Left lung (tissue), 14 donors: Measurements from ENCODE around the gene SLC22A23. TPM values are rescaled to one million over a fixed set of nuclear protein-coding genes. Genes with fewer than 3 reads are reported as not detected.

Experiments
- ATAC-seq: fragments of 200-7000 bp; cut with Tn5 transposase; one replicate; pipeline ENCODE4 v1.9.1; 2020; ENCODE audit warnings: moderate library complexity
- DNase-seq, 4 donors: peaks; one replicate each; pipeline ENCODE4 v3.0.0-alpha.2; 2013 to 2020
- H3K27ac ChIP-seq, 2 donors: fragments of 200-600 bp; sonication (generic) in 1 of 2; one replicate each; pipeline versions ENCODE4 v1.5.0 to v1.8.0; 2020 to 2021
- H3K27me3 ChIP-seq, 2 donors: fragments of 200-600 bp; sonication (generic) in 1 of 2; one replicate each; pipeline versions ENCODE4 v1.5.0 to v1.8.0; 2020 to 2021
- H3K36me3 ChIP-seq, 2 donors: fragments of 200-600 bp; sonication (generic) in 1 of 2; one replicate each; pipeline versions ENCODE4 v1.5.0 to v1.8.0; 2020 to 2021
- H3K4me1 ChIP-seq, 2 donors: fragments of 200-600 bp; one replicate each; pipeline ENCODE4 v1.8.0; 2021
- H3K4me3 ChIP-seq, 2 donors: fragments of 200-600 bp; sonication (generic) in 1 of 2; one replicate each; pipeline versions ENCODE4 v1.5.0 to v1.8.0; 2020 to 2021; ENCODE audit warnings: mild to moderate bottlenecking in 1 of 2
- H3K9me3 ChIP-seq, 2 donors: fragments of 200-600 bp; sonication (generic) in 1 of 2; one replicate each; pipeline versions ENCODE4 v1.5.0 to v1.8.0; 2020 to 2021
- CTCF ChIP-seq, 2 donors: fragments of 200-600 bp; sonication (generic) in 1 of 2; IDR thresholded peaks; one replicate each; pipeline versions ENCODE4 v1.5.0 to v1.8.0; 2021; ENCODE audit warnings: antibody characterized with exemption in 2 of 2
- intact Hi-C, 2 donors: fragments of 100-400 bp; cut with DNase I; formaldehyde crosslinking; loops; one replicate each; pipeline versions ENCODE4 v1.11.2 to v1.14.2; 2022
- long read RNA-seq, 12 donors: library from polyadenylated mRNA in 2 of 12; unstranded in 2 of 12; transcript quantifications; one replicate each; pipeline ENCODE4 v2.0.0 and lab custom pipeline, GENCODE V29; 2019 to 2026
- polyA plus RNA-seq, 6 donors: library from polyadenylated mRNA; unstranded; fragments of 120-200 nt; gene quantifications; one replicate each; pipeline ENCODE4 v1.2.1, GENCODE V29; 2013; ENCODE audit not compliant: insufficient read length in 6 of 6
- total RNA-seq, 2 donors: library from RNA; stranded (reverse); fragmentation: NEBNext Ultra II Directional; extraction: Animal tissue kit (Norgen Biotek cat#: 25700); gene quantifications; one replicate each; pipeline ENCODE4 v1.2.1, GENCODE V29; 2021
- donor health status: DM: no; HTN: yes; CAD: no.
- donor health status: DM: no; HTN: no; CAD: no.

The SLC22A23 gene
- total RNA-seq (10 to 100 TPM; 24.4 to 25.7 TPM), polyA plus RNA-seq (10 to 100 TPM; 19.7 to 31.2 (median 21.8) TPM)
- long read RNA-seq, donor 1, full-length matches to known transcripts: 2 of 2 reads
- long read RNA-seq, donor 1, partial matches to known transcripts: 0 of 2 reads
- long read RNA-seq, donor 1, other reads (novel, unspliced or antisense): 0 of 2 reads
- long read RNA-seq, donor 2, full-length matches to known transcripts: 2 of 2 reads
- long read RNA-seq, donor 2, partial matches to known transcripts: 0 of 2 reads
- long read RNA-seq, donor 2, other reads (novel, unspliced or antisense): 0 of 2 reads
- long read RNA-seq, donor 3: 0 reads
- long read RNA-seq, donor 4, partial matches to known transcripts: 0 of 2 reads
- long read RNA-seq, donor 4, other reads (novel, unspliced or antisense): 2 of 2 reads
- long read RNA-seq, donor 5, full-length matches to known transcripts: 1 of 1 reads
- long read RNA-seq, donor 5, partial matches to known transcripts: 0 of 1 reads
- long read RNA-seq, donor 5, other reads (novel, unspliced or antisense): 0 of 1 reads
- long read RNA-seq, donor 6: 0 reads
- long read RNA-seq, donor 7, full-length matches to known transcripts: 3 of 3 reads
- long read RNA-seq, donor 7, partial matches to known transcripts: 0 of 3 reads
- long read RNA-seq, donor 7, other reads (novel, unspliced or antisense): 0 of 3 reads
- long read RNA-seq, donor 8, full-length matches to known transcripts: 1 of 1 reads
- long read RNA-seq, donor 8, partial matches to known transcripts: 0 of 1 reads
- long read RNA-seq, donor 8, other reads (novel, unspliced or antisense): 0 of 1 reads
- long read RNA-seq, donor 9: 0 reads
- long read RNA-seq, donor 10, partial matches to known transcripts: 0 of 3 reads
- long read RNA-seq, donor 10, other reads (novel, unspliced or antisense): 3 of 3 reads
- long read RNA-seq, donor 11, full-length matches to known transcripts: 6 of 12 reads
- long read RNA-seq, donor 11, partial matches to known transcripts: 6 of 12 reads
- long read RNA-seq, donor 11, other reads (novel, unspliced or antisense): 0 of 12 reads
- long read RNA-seq, donor 12, full-length matches to known transcripts: 2 of 2 reads
- long read RNA-seq, donor 12, partial matches to known transcripts: 0 of 2 reads
- long read RNA-seq, donor 12, other reads (novel, unspliced or antisense): 0 of 2 reads

GRCh38 chr6:3456898-3457709, at the start of gene SLC22A23:
Gene SLC22A23 (minus strand): TSS chr6:3457050. CDS start chr6:3456559, 491 bp downstream.
- intact Hi-C loops: loop anchor here in 1 of 2 donors (10.0 kb wide), 1 partner anchor 172 kb away; no protein-coding TSS in a partner anchor
- peak; percentile 55 to 72 for TF ChIP-seq CTCF (IDR thresholded peaks at IDR 0.05)
- Histone ChIP-seq H3K27me3 (peaks cover 0 to 73% of the 10 kb centered on the region in 2 donors), H3K9me3 (no peaks in the 10 kb centered on the region), H3K27ac (peak within 1 kb of the TSS in 1 of 2 donors; percentile 26), H3K4me1 (peaks cover 4 to 11% of the 10 kb centered on the region in 2 donors), H3K36me3 (no peaks in the 10 kb centered on the region), H3K4me3 (peak within 1 kb of the TSS; percentile 55 to 57)
- DNase-seq: peak; percentile 44 to 89 (median 79)
- peak; percentile 85 for ATAC-seq

GRCh38 chr6:3506200-3506599, 49.4 kb upstream of the SLC22A23 start:
- H3K9me3 ChIP-seq: no peaks in the 10 kb centered on the region
- no peak for TF ChIP-seq CTCF (IDR thresholded peaks at IDR 0.05)
- ATAC-seq (no peak), DNase-seq (no peak)
- no peak overlapping the region for H3K27ac ChIP-seq
- no peaks in the 10 kb centered on the region for H3K36me3 ChIP-seq
- intact Hi-C loops: no loop called here
- no peaks in the 10 kb centered on the region for H3K4me1 ChIP-seq
- no peak overlapping the region for H3K4me3 ChIP-seq
- H3K27me3 ChIP-seq: no peaks in the 10 kb centered on the region

GRCh38 chr6:3504938-3505805, 48.3 kb upstream of the SLC22A23 start:
- ATAC-seq: no peak
- no peak for DNase-seq
- H3K27ac ChIP-seq: no peak overlapping the region
- H3K36me3 ChIP-seq: no peaks in the 10 kb centered on the region
- no peak for TF ChIP-seq CTCF (IDR thresholded peaks at IDR 0.05)
- intact Hi-C loops: no loop called here
- no peak overlapping the region for H3K4me3 ChIP-seq
- H3K4me1 ChIP-seq: no peaks in the 10 kb centered on the region
- H3K9me3 ChIP-seq: no peaks in the 10 kb centered on the region
- H3K27me3 ChIP-seq: no peaks in the 10 kb centered on the region

DNA sequence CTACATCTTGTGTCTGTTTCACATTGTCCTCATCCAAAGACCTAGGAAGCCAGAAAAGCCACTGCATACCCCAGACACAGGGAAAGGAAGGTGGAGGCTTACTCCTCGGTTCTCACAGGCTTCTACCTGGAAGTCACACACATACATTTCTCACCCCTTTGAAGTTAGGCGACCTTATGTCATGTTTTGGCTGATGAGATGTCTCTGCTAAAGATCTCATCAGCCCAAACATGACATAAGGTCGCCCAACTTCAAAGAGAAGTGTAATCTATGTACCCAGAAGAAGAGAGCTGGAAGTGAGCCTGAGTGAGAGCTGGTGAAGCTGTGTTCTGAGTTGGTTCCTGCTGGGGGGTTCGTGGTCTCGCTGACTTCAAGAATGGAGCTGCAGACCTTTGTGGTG, 47.5 kb upstream of the SLC22A23 start:
- intact Hi-C loops: no loop called here

More for the DNA sequence above, 47.5 kb upstream of the SLC22A23 start:
- TF ChIP-seq CTCF (IDR thresholded peaks at IDR 0.05): no peak
- Histone ChIP-seq H3K27me3 (no peaks in the 10 kb centered on the region), H3K27ac (no peak overlapping the region), H3K36me3 (no peaks in the 10 kb centered on the region), H3K4me3 (no peak overlapping the region), H3K9me3 (no peaks in the 10 kb centered on the region), H3K4me1 (no peaks in the 10 kb centered on the region)
- no peak for ATAC-seq
- no peak for DNase-seq
